ENCODE data around the gene CDHR3. TPM values are rescaled to one million over a fixed set of nuclear protein-coding genes. Genes with fewer than 3 reads are reported as not detected.

The CDHR3 gene
- total and polyA plus RNA-seq, 2 of the 8 experiments (the other 6 are each of a cell fraction or from before 2014, with no cell fraction given): 6.4 to 6.8 TPM

DNA sequence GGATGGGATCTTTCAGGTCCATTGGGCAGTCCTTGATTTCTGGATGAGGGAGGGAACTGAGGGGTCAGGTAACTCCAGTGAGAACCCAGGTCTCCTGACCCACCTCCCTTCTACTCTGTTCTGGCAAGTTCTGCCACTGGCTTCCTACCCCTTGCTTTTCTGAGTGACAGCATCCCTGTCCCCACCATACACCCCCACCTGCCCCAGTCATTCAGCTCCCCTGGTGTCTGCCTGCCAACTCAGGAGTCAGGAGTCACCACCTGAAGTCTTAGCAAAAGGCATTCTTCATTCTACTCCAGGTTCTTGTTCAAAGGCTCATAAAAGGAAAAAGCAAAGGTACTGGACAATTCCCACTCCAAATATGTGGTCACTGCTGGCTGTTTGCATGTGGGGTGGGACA, 26.6 kb downstream of the CDHR3 start:
- peak overlapping the region; percentile 11; the same call in 1 of the 2 replicates for H2BK12ac ChIP-seq (ENCODE audit: low read depth, low read length)
- H3K18ac ChIP-seq (ENCODE audit: extremely low read depth, low read length): peak overlapping the region; percentile 4
- peak overlapping the region; percentile 36 for H2BK120ac ChIP-seq (replicated peaks; ENCODE audit: low read depth, low read length)
- no peaks in the 10 kb centered on the region for H3K79me2 ChIP-seq (ENCODE audit: control insufficient read depth in 1 of 2, insufficient read depth in 2 of 2, low read length in 2 of 2)
- POLR2A ChIA-PET (ENCODE audit: partially characterized antibody): interaction anchor here (0.7 to 1.9 kb wide), 4 partner anchors 10 to 55 kb away, joined by 3 to 5 read pairs (median 4); no protein-coding TSS in a partner anchor
- H3K9me3 ChIP-seq (ENCODE audit: insufficient read depth in 2 of 2, low read depth in 1 of 2, low read length in 1 of 2): no peaks in the 10 kb centered on the region
- no peak overlapping the region for H3K23ac ChIP-seq (ENCODE audit: insufficient read length)
- FAIRE-seq (no peak), DNase-seq (ENCODE audit: low read depth in 1 of 2, low spot score in 2 of 2) (no peak)
- H3K4me3 ChIP-seq (ENCODE audit: extremely low read depth in 1 of 4, insufficient read depth in 2 of 4, low read depth in 3 of 4, low read length in 4 of 4): no peak overlapping the region
- H3K79me1 ChIP-seq (ENCODE audit: low read depth, low read length): no peaks in the 10 kb centered on the region
- no peaks in the 10 kb centered on the region for H3K27me3 ChIP-seq (replicated peaks in 1 of 4; ENCODE audit: control insufficient read depth in 3 of 4, extremely low read depth in 1 of 4, insufficient read depth in 3 of 4, low read length in 3 of 4)
- CTCF ChIA-PET (ENCODE audit: partially characterized antibody): interaction anchor here (0.9 to 4.2 kb wide), 28 partner anchors 9 to 346 kb away, joined by 3 to 32 read pairs (median 4); partner anchors contain the start of gene CDHR3
- peak overlapping the region; percentile 32 for H4K91ac ChIP-seq (replicated peaks; ENCODE audit: insufficient read length, low read length)
- peak overlapping the region; percentile 12; the same call in 1 of the 2 replicates for H2BK5ac ChIP-seq (ENCODE audit: low read depth, low read length)
- no peak overlapping the region for H3K9ac ChIP-seq (replicated peaks in 1 of 4; ENCODE audit: extremely low read depth in 1 of 4, low read depth in 3 of 4, low read length in 3 of 4)
- peaks cover 11 to 39% (median 34%) of the 10 kb centered on the region in 4 experiments; a peak in 6 of 7 replicates for H3K4me1 ChIP-seq (replicated peaks in 1 of 4; ENCODE audit: control insufficient read depth in 3 of 4, insufficient read depth in 4 of 4, low read length in 3 of 4)
- H4K8ac ChIP-seq (ENCODE audit: extremely low read depth, insufficient read depth, low read length): no peak overlapping the region
- H3K4ac ChIP-seq (replicated peaks; ENCODE audit: insufficient read length, low read depth, low read length): peak overlapping the region; percentile 17
- H3K4me2 ChIP-seq (ENCODE audit: insufficient read depth in 1 of 2, low read depth in 2 of 2, low read length in 2 of 2): peak overlapping the region; percentile 6 to 12; a peak in 2 of 4 replicates
- H2BK20ac ChIP-seq (ENCODE audit: low read length): peak overlapping the region; percentile 93
- H2AK5ac ChIP-seq (ENCODE audit: low read depth, low read length): no peak overlapping the region
- no peak overlapping the region for H3K14ac ChIP-seq (ENCODE audit: insufficient read length)
- H3K56ac ChIP-seq (replicated peaks; ENCODE audit: insufficient read length, low read depth, low read length): no peak overlapping the region
- H3K27ac ChIP-seq (ENCODE audit: low read depth, low read length): no peak overlapping the region
- no peaks in the 10 kb centered on the region for H3K36me3 ChIP-seq (ENCODE audit: control insufficient read depth in 2 of 4, insufficient read depth in 4 of 4, low read length in 3 of 4)
- H3K23me2 ChIP-seq (ENCODE audit: low read depth, low read length): no peaks in the 10 kb centered on the region
- H4K20me1 ChIP-seq (replicated peaks in 1 of 2; ENCODE audit: control insufficient read depth in 1 of 2, insufficient read depth in 2 of 2, low read length in 2 of 2): no peaks in the 10 kb centered on the region
- no peak overlapping the region for H2AFZ ChIP-seq (ENCODE audit: low read length)
- no peak overlapping the region for H4K5ac ChIP-seq (ENCODE audit: insufficient read length, low read depth, low read length)
- H2BK15ac ChIP-seq (ENCODE audit: low read length): no peak overlapping the region
- TF ChIP-seq CTBP2 (IDR thresholded peaks at IDR 0.05; ENCODE audit: borderline replicate concordance, insufficient read depth, insufficient read length, low read length) (no peak), ZNF274 (IDR thresholded peaks at IDR 0.05; ENCODE audit: borderline replicate concordance, extremely low read depth, low read length) (no peak), TBP (IDR thresholded peaks at IDR 0.05; ENCODE audit: low read depth, low read length) (no peak), CREB1 (IDR thresholded peaks at IDR 0.05) (no peak), CHD1 (IDR thresholded peaks at IDR 0.05; ENCODE audit: low read depth, low read length) (no peak), POU5F1 (IDR thresholded peaks at IDR 0.05; ENCODE audit: low read depth, low read length) (no peak), SP2 (IDR thresholded peaks at IDR 0.05; ENCODE audit: low read length) (no peak), GABPA (IDR thresholded peaks at IDR 0.05; ENCODE audit: borderline replicate concordance, insufficient read depth, low read length) (no peak), EGR1 (IDR thresholded peaks at IDR 0.05; ENCODE audit: borderline replicate concordance, low read depth, low read length) (no peak), MAFK (IDR thresholded peaks at IDR 0.05; ENCODE audit: low read depth, low read length) (no peak), SIX5 (IDR thresholded peaks at IDR 0.05; ENCODE audit: low read depth, low read length) (no peak), CBX5 (IDR thresholded peaks at IDR 0.05; ENCODE audit: low read depth, low read length) (no peak), PHF8 (conservative IDR thresholded peaks at IDR 0.05; ENCODE audit: low read depth, low read length) (no peak), SIN3A (conservative IDR thresholded peaks at IDR 0.05 in 1 of 2, IDR thresholded peaks at IDR 0.05 in 1 of 2; ENCODE audit: low read depth in 1 of 2, low read length in 2 of 2) (no peak)
- TF ChIP-seq, protein P1, sequence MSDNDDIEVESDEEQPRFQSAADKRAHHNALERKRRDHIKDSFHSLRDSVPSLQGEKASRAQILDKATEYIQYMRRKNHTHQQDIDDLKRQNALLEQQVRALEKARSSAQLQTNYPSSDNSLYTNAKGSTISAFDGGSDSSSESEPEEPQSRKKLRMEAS (IDR thresholded peaks at IDR 0.05): no peak
